Neural cell (in vitro differentiated cells): ENCODE measurements around the gene LSM14B.

Experiments used
- CTCF ChIP-seq: fragments of 450-650 bp; IDR thresholded peaks from 2 replicates; pipeline ENCODE4 v1.5.1; 2014; ENCODE audit warnings: antibody characterized with exemption, mild to moderate bottlenecking, moderate library complexity; ENCODE audit not compliant: poor library complexity, severe bottlenecking
- EP300 ChIP-seq: fragments of 450-650 bp; conservative IDR thresholded peaks from 2 replicates; pipeline ENCODE4 v1.6.1; 2014; ENCODE audit warnings: antibody characterized with exemption, mild to moderate bottlenecking, moderate library complexity; ENCODE audit not compliant: poor library complexity, severe bottlenecking
- EZH2 ChIP-seq: fragments of 200-600, 300-800 bp; shearing (Covaris generic), sonication (generic); IDR thresholded peaks from 2 replicates; pipeline ENCODE4 v1.6.1; 2014; ENCODE audit warnings: antibody characterized with exemption, low read length, borderline replicate concordance, mild to moderate bottlenecking; ENCODE audit not compliant: insufficient read depth, poor library complexity, severe bottlenecking
- POLR2AphosphoS5 ChIP-seq: IDR thresholded peaks from 2 replicates; pipeline ENCODE4 v1.6.1; 2012
- RAD21 ChIP-seq: fragments of 450-650 bp; conservative IDR thresholded peaks from 2 replicates; pipeline ENCODE4 v1.6.1; 2014; ENCODE audit warnings: antibody characterized with exemption, mild to moderate bottlenecking, moderate library complexity
- REST ChIP-seq: IDR thresholded peaks from 2 replicates; pipeline ENCODE4 v1.6.1; 2012; ENCODE audit warnings: borderline replicate concordance
- SMC3 ChIP-seq: fragments of 450-650 bp; conservative IDR thresholded peaks from 2 replicates; pipeline ENCODE4 v1.6.1; 2014; ENCODE audit warnings: antibody characterized with exemption, mild to moderate bottlenecking, moderate library complexity; ENCODE audit not compliant: poor library complexity
- TAF1 ChIP-seq: IDR thresholded peaks from 2 replicates; pipeline ENCODE4 v1.6.1; 2012; ENCODE audit warnings: low read depth

DNA sequence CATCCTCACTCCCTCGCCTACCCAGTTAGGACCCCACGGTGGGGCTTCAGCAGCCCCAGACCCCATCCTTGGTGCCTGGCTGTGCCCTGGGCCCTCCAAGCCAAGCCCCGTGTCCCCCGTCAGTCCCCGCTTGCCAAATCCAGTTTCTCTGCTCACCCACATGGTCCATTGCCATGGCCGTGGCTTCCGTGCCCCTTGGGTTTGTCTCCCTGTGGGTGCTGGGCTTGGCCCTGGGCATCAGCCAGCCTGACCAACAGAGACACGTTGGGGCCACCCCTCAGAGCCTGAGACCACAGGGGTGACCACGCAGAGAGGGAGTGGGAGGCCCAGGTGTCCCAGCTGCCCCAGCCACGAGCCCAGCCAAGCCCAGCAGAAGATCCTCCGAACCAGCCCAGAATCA is 28.9 kb downstream of the LSM14B start:
- no peak for TF ChIP-seq CTCF
- no peak for TF ChIP-seq POLR2AphosphoS5
- TF ChIP-seq TAF1: no peak
- no peak for TF ChIP-seq EZH2
- no peak for TF ChIP-seq REST
- no peak for TF ChIP-seq RAD21
- TF ChIP-seq EP300: no peak
- TF ChIP-seq SMC3: no peak
